SK-N-MC (cell line): Measurements from ENCODE around the gene BLOC1S2.

ENCODE experiments used
- EZH2 ChIP-seq: fragments of 200-600 bp; sonication (generic); IDR thresholded peaks from one replicate; pipeline ENCODE4 v1.6.1; 2017; ENCODE audit warnings: antibody characterized with exemption
- FOXP2 ChIP-seq: optimal IDR thresholded peaks from 2 replicates; pipeline ENCODE3; 2011; ENCODE audit warnings: mild to moderate bottlenecking, moderate library complexity; ENCODE audit not compliant: insufficient read depth; ENCODE audit errors: extremely low read length, control extremely low read depth
- POLR2AphosphoS5 ChIP-seq: IDR thresholded peaks from 2 replicates; pipeline ENCODE4 v1.6.1; 2012; ENCODE audit warnings: mild to moderate bottlenecking, low read depth, low read length, borderline replicate concordance

GRCh38 chr10:100306861-100307260 is 20.4 kb upstream of the BLOC1S2 start:
- TF ChIP-seq EZH2 (no peak), POLR2AphosphoS5 (no peak), FOXP2 (no peak)
